Measurements from ENCODE around the gene TPD52L2.
"Not testable (repeated sequence)": the region's sequence is repeated elsewhere in the genome, so short reads cannot be mapped to it uniquely, and the experiment has no call there.

TPD52L2 gene

GRCh38 chr20:63855363-63856097 lies 9.5 kb upstream of the TPD52L2 start:
- peak; percentile 58 for DNase-seq (ENCODE audit: low spot score)

- DNase-seq (ENCODE audit: low spot score) = peak; percentile 55
Measured at GRCh38 chr20:63856098-63856511, 9.0 kb upstream of the TPD52L2 start.

GRCh38 chr20:63857764-63858392 lies 7.2 kb upstream of the TPD52L2 start:
- DNase-seq (ENCODE audit: low spot score) = peak; percentile 46

- DNase-seq (ENCODE audit: low spot score) = peak; percentile 70
Measured at GRCh38 chr20:63858393-63859165, 6.5 kb upstream of the TPD52L2 start.

- DNase-seq (ENCODE audit: low spot score) = no peak
Measured at GRCh38 chr20:63859166-63859699, 5.8 kb upstream of the TPD52L2 start.

GRCh38 chr20:63860325-63861051 lies 4.6 kb upstream of the TPD52L2 start:
- no peak for DNase-seq (ENCODE audit: low spot score)

- no peak for DNase-seq (ENCODE audit: low spot score)
Measured at GRCh38 chr20:63861365-63861934, 3.6 kb upstream of the TPD52L2 start, which contains the start of gene ABHD16B. ABHD16B (plus strand) TSS chr20:63861498; CDS start chr20:63861541, 43 bp downstream.

GRCh38 chr20:63861981-63862901 lies 2.8 kb upstream of the TPD52L2 start:
- no peak for DNase-seq (ENCODE audit: low spot score)

GRCh38 chr20:63863021-63863797 lies 1.9 kb upstream of the TPD52L2 start:
- no peak for DNase-seq (ENCODE audit: low spot score)

- peak; percentile 78 for DNase-seq (ENCODE audit: low spot score)
Measured at GRCh38 chr20:63863798-63864544, 1.1 kb upstream of the TPD52L2 start.

- no peak for DNase-seq (ENCODE audit: low spot score)
Measured at GRCh38 chr20:63864545-63864977, 509 bp upstream of the TPD52L2 start.

- DNase-seq (ENCODE audit: low spot score) = not testable (repeated sequence)
Measured at GRCh38 chr20:63867042-63867441, 2.0 kb downstream of the TPD52L2 start.

GRCh38 chr20:63868264-63868663 lies 3.2 kb downstream of the TPD52L2 start:
- no peak for DNase-seq (ENCODE audit: low spot score)

- DNase-seq (ENCODE audit: low spot score) = no peak
Measured at GRCh38 chr20:63873477-63873971, 8.5 kb downstream of the TPD52L2 start.

GRCh38 chr20:63874241-63874640 lies 9.2 kb downstream of the TPD52L2 start:
- not testable (repeated sequence) for DNase-seq (ENCODE audit: low spot score)

- DNase-seq (ENCODE audit: low spot score) = no peak
Measured at GRCh38 chr20:63876489-63877036, 11.5 kb downstream of the TPD52L2 start.

- DNase-seq (ENCODE audit: low spot score) = no peak
Measured at GRCh38 chr20:63877755-63878470, 12.8 kb downstream of the TPD52L2 start.
